Neural crest cell (in vitro differentiated cells): ENCODE data around the gene C21orf58. TPM values are rescaled to one million over a fixed set of nuclear protein-coding genes. Genes with fewer than 3 reads are reported as not detected.

Source experiments
- DNase-seq: peaks from one replicate; pipeline ENCODE4 v3.0.0; 2021; ENCODE audit warnings: low read depth, mixed read lengths, low spot score
- H3K27ac Mint-ChIP-seq: one replicate; pipeline ENCODE4 v1.8.0; 2021; ENCODE audit warnings: mild to moderate bottlenecking, mixed read lengths; ENCODE audit not compliant: unreplicated experiment
- H3K27me3 Mint-ChIP-seq: 2 replicates; pipeline ENCODE4 v1.8.0; 2021; ENCODE audit warnings: low read depth, mild to moderate bottlenecking, mixed read lengths
- H3K36me3 Mint-ChIP-seq: 2 replicates; pipeline ENCODE4 v1.8.0; 2021; ENCODE audit warnings: low read depth, mild to moderate bottlenecking, mixed read lengths
- H3K4me1 Mint-ChIP-seq: 2 replicates; pipeline ENCODE4 v1.8.0; 2021; ENCODE audit warnings: mixed read lengths
- H3K4me3 Mint-ChIP-seq: one replicate; pipeline ENCODE4 v1.8.0; 2021; ENCODE audit warnings: mild to moderate bottlenecking, mixed read lengths
- H3K9me3 Mint-ChIP-seq: 2 replicates; pipeline ENCODE4 v1.8.0; 2021; ENCODE audit warnings: mixed read lengths
- CTCF ChIP-seq: fragments of 200-600 bp; sonication (generic); conservative IDR thresholded peaks from 2 replicates; pipeline ENCODE4 v1.5.0; 2021; ENCODE audit warnings: antibody characterized with exemption, mild to moderate bottlenecking
- total RNA-seq: library from RNA; stranded (reverse); gene quantifications from 2 replicates; pipeline ENCODE4 v1.2.1, GENCODE V29; 2021

C21orf58 gene
- total RNA-seq, 1 donor from 2014 or later: 61.5 TPM

GRCh38 chr21:46356494-46357334 is 33.0 kb upstream of the C21orf58 start:
- no peaks in the 10 kb centered on the region for H3K9me3 Mint-ChIP-seq
- H3K27ac Mint-ChIP-seq: peak overlapping the region; percentile 45
- no peaks in the 10 kb centered on the region for H3K4me1 Mint-ChIP-seq
- DNase-seq: no peak
- no peak overlapping the region for H3K4me3 Mint-ChIP-seq
- no peak for TF ChIP-seq CTCF
- H3K36me3 Mint-ChIP-seq: peaks cover 18% of the 10 kb centered on the region
- H3K27me3 Mint-ChIP-seq: no peaks in the 10 kb centered on the region

GRCh38 chr21:46356005-46356338 is 32.3 kb upstream of the C21orf58 start:
- Mint-ChIP-seq H3K4me1 (no peaks in the 10 kb centered on the region), H3K27ac (no peak overlapping the region), H3K27me3 (no peaks in the 10 kb centered on the region), H3K36me3 (peaks cover 18% of the 10 kb centered on the region), H3K9me3 (no peaks in the 10 kb centered on the region), H3K4me3 (no peak overlapping the region)
- TF ChIP-seq CTCF: no peak
- no peak for DNase-seq

GRCh38 chr21:46355161-46356004 is 31.7 kb upstream of the C21orf58 start:
- Mint-ChIP-seq H3K36me3 (peaks cover 15% of the 10 kb centered on the region), H3K9me3 (no peaks in the 10 kb centered on the region), H3K27me3 (no peaks in the 10 kb centered on the region), H3K4me1 (no peaks in the 10 kb centered on the region), H3K27ac (no peak overlapping the region), H3K4me3 (no peak overlapping the region)
- no peak for TF ChIP-seq CTCF
- DNase-seq: no peak

GRCh38 chr21:46354518-46354917 is 30.8 kb upstream of the C21orf58 start:
- DNase-seq: no peak
- no peak for TF ChIP-seq CTCF
- peaks cover 18% of the 10 kb centered on the region for H3K36me3 Mint-ChIP-seq
- no peak overlapping the region for H3K4me3 Mint-ChIP-seq
- H3K27ac Mint-ChIP-seq: no peak overlapping the region
- no peaks in the 10 kb centered on the region for H3K4me1 Mint-ChIP-seq
- H3K9me3 Mint-ChIP-seq: no peaks in the 10 kb centered on the region
- no peaks in the 10 kb centered on the region for H3K27me3 Mint-ChIP-seq

GRCh38 chr21:46354046-46354445 is 30.4 kb upstream of the C21orf58 start:
- Mint-ChIP-seq H3K27ac (no peak overlapping the region), H3K4me1 (no peaks in the 10 kb centered on the region), H3K9me3 (no peaks in the 10 kb centered on the region), H3K4me3 (no peak overlapping the region), H3K27me3 (no peaks in the 10 kb centered on the region), H3K36me3 (peaks cover 21% of the 10 kb centered on the region)
- DNase-seq: no peak
- no peak for TF ChIP-seq CTCF
